Activated T-helper 1 cell treated with anti-CD3 and anti-CD28 coated beads, Interleukin-12 subunit alpha, Interleukin-12 subunit beta, Interleukin-2, Interleukin-4 antibody, amounts not matched to agents 30 ng/mL and 10 ng/mL and 1 ng/mL, durations not matched to agents 14 hours and 24 hours and 36 hours (primary cell): ENCODE measurements around the gene SYPL2. TPM values are rescaled to one million over a fixed set of nuclear protein-coding genes. Genes with fewer than 3 reads are reported as not detected.

Source experiments
- DNase-seq: peaks from one replicate; pipeline ENCODE4 v3.0.0; 2021; ENCODE audit warnings: low spot score
- H3K27ac Mint-ChIP-seq: one replicate; pipeline ENCODE4 v1.8.0; 2021; ENCODE audit warnings: mild to moderate bottlenecking, mixed read lengths
- H3K27me3 Mint-ChIP-seq: one replicate; pipeline ENCODE4 v1.8.0; 2022; ENCODE audit warnings: mild to moderate bottlenecking, moderate library complexity, mixed read lengths; ENCODE audit not compliant: insufficient read depth
- H3K36me3 Mint-ChIP-seq: one replicate; pipeline ENCODE4 v1.8.0; 2021; ENCODE audit warnings: low read depth, mixed read lengths
- H3K4me1 Mint-ChIP-seq: one replicate; pipeline ENCODE4 v1.8.0; 2021; ENCODE audit warnings: low read depth, mixed read lengths
- H3K4me3 Mint-ChIP-seq: one replicate; pipeline ENCODE4 v1.8.0; 2021; ENCODE audit warnings: mild to moderate bottlenecking, moderate library complexity, mixed read lengths
- H3K9me3 Mint-ChIP-seq: one replicate; pipeline ENCODE4 v1.8.0; 2021; ENCODE audit warnings: mixed read lengths
- intact Hi-C: fragments of 100-400 bp; cut with micrococcal nuclease; formaldehyde crosslinking; loops from one replicate; pipeline ENCODE4 v1.15.1; 2024
- total RNA-seq: library from RNA; stranded (reverse); gene quantifications from 2 replicates; pipeline ENCODE4 v1.2.3, GENCODE V29; 2022

Gene SYPL2
- total RNA-seq, 1 donor from 2014 or later: not detected

GRCh38 chr1:109499081-109499480 lies 32.7 kb downstream of the SYPL2 start:
- H3K27me3 Mint-ChIP-seq: no peaks in the 10 kb centered on the region
- H3K27ac Mint-ChIP-seq: no peak overlapping the region
- peaks cover 38% of the 10 kb centered on the region for H3K36me3 Mint-ChIP-seq
- intact Hi-C loops: no loop called here
- H3K4me3 Mint-ChIP-seq: no peak overlapping the region
- no peak for DNase-seq
- no peaks in the 10 kb centered on the region for H3K9me3 Mint-ChIP-seq
- H3K4me1 Mint-ChIP-seq: peaks cover 74% of the 10 kb centered on the region

- H3K27me3 Mint-ChIP-seq: no peaks in the 10 kb centered on the region
- H3K4me1 Mint-ChIP-seq: peaks cover 75% of the 10 kb centered on the region
- H3K27ac Mint-ChIP-seq: no peak overlapping the region
- peaks cover 38% of the 10 kb centered on the region for H3K36me3 Mint-ChIP-seq
- DNase-seq: peak; percentile 32
- no peak overlapping the region for H3K4me3 Mint-ChIP-seq
- intact Hi-C loops: loop anchor here (1.0 kb wide), 1 partner anchor 32 kb away; no protein-coding TSS in a partner anchor
- H3K9me3 Mint-ChIP-seq: no peaks in the 10 kb centered on the region
Observed at GRCh38 chr1:109499661-109500536, 33.6 kb downstream of the SYPL2 start.

- no peaks in the 10 kb centered on the region for H3K27me3 Mint-ChIP-seq
- H3K4me3 Mint-ChIP-seq: no peak overlapping the region
- intact Hi-C loops: loop anchor here (1.0 kb wide), 1 partner anchor 31 kb away; no protein-coding TSS in a partner anchor
- H3K9me3 Mint-ChIP-seq: no peaks in the 10 kb centered on the region
- H3K4me1 Mint-ChIP-seq: peaks cover 72% of the 10 kb centered on the region
- DNase-seq: no peak
- H3K27ac Mint-ChIP-seq: no peak overlapping the region
- peaks cover 34% of the 10 kb centered on the region for H3K36me3 Mint-ChIP-seq
Observed at GRCh38 chr1:109500941-109501381, 34.6 kb downstream of the SYPL2 start.

GRCh38 chr1:109501644-109502363 lies 35.5 kb downstream of the SYPL2 start:
- Mint-ChIP-seq H3K4me1 (peaks cover 64% of the 10 kb centered on the region), H3K4me3 (peak overlapping the region; percentile 60), H3K27me3 (no peaks in the 10 kb centered on the region), H3K36me3 (peaks cover 26% of the 10 kb centered on the region), H3K27ac (peak overlapping the region; percentile 87), H3K9me3 (no peaks in the 10 kb centered on the region)
- intact Hi-C loops: loop anchor here (1.0 kb wide), 1 partner anchor 8 kb away; the partner anchor contains the start of gene CYB561D1
- DNase-seq: no peak

GRCh38 chr1:109502364-109502851 lies 36.1 kb downstream of the SYPL2 start:
- intact Hi-C loops: loop anchor here (1.0 kb wide), 1 partner anchor 8 kb away; the partner anchor contains the start of gene CYB561D1
- Mint-ChIP-seq H3K27me3 (peaks cover 3% of the 10 kb centered on the region), H3K4me1 (peaks cover 63% of the 10 kb centered on the region), H3K9me3 (no peaks in the 10 kb centered on the region), H3K27ac (peak overlapping the region; percentile 87), H3K36me3 (peaks cover 30% of the 10 kb centered on the region), H3K4me3 (peak overlapping the region; percentile 60)
- DNase-seq: peak; percentile 44

- Mint-ChIP-seq H3K36me3 (peaks cover 25% of the 10 kb centered on the region), H3K4me3 (no peak overlapping the region), H3K4me1 (peaks cover 56% of the 10 kb centered on the region), H3K9me3 (no peaks in the 10 kb centered on the region), H3K27me3 (peaks cover 16% of the 10 kb centered on the region), H3K27ac (no peak overlapping the region)
- intact Hi-C loops: no loop called here
- DNase-seq: no peak
Observed at GRCh38 chr1:109503935-109504334, 37.6 kb downstream of the SYPL2 start.

GRCh38 chr1:109504974-109505373 lies 38.6 kb downstream of the SYPL2 start:
- Mint-ChIP-seq H3K36me3 (peaks cover 23% of the 10 kb centered on the region), H3K4me3 (no peak overlapping the region), H3K9me3 (no peaks in the 10 kb centered on the region), H3K27ac (no peak overlapping the region), H3K4me1 (peaks cover 56% of the 10 kb centered on the region), H3K27me3 (peaks cover 22% of the 10 kb centered on the region)
- DNase-seq: no peak
- intact Hi-C loops: no loop called here

- intact Hi-C loops: no loop called here
- Mint-ChIP-seq H3K4me3 (peak overlapping the region; percentile 75), H3K27me3 (peaks cover 45% of the 10 kb centered on the region), H3K9me3 (no peaks in the 10 kb centered on the region), H3K27ac (no peak overlapping the region), H3K4me1 (peaks cover 29% of the 10 kb centered on the region), H3K36me3 (peaks cover 12% of the 10 kb centered on the region)
- DNase-seq: no peak
Observed at GRCh38 chr1:109508001-109508872, 41.9 kb downstream of the SYPL2 start.

- no peaks in the 10 kb centered on the region for H3K9me3 Mint-ChIP-seq
- no peak overlapping the region for H3K27ac Mint-ChIP-seq
- peaks cover 27% of the 10 kb centered on the region for H3K4me1 Mint-ChIP-seq
- peaks cover 51% of the 10 kb centered on the region for H3K27me3 Mint-ChIP-seq
- H3K36me3 Mint-ChIP-seq: peaks cover 12% of the 10 kb centered on the region
- peak overlapping the region; percentile 75 for H3K4me3 Mint-ChIP-seq
- intact Hi-C loops: loop anchor here (1.0 kb wide), 2 partner anchors 15 to 23 kb away; partner anchors contain the start of gene CYB561D1
- no peak for DNase-seq
Observed at GRCh38 chr1:109508873-109509175, 42.5 kb downstream of the SYPL2 start.

GRCh38 chr1:109509176-109510134 lies 43.1 kb downstream of the SYPL2 start, which contains the start of gene AMIGO1:
Gene AMIGO1, minus strand, starts transcription at chr1:109509727. Its CDS starts 815 bp downstream, at chr1:109508912.
- intact Hi-C loops: loop anchor here (1.0 kb wide), 2 partner anchors 15 to 23 kb away; partner anchors contain the start of gene CYB561D1
- Mint-ChIP-seq H3K4me3 (peak within 1 kb of the TSS; percentile 87), H3K4me1 (peaks cover 23% of the 10 kb centered on the region), H3K27me3 (peaks cover 51% of the 10 kb centered on the region), H3K36me3 (peaks cover 12% of the 10 kb centered on the region), H3K27ac (peak within 1 kb of the TSS; percentile 49), H3K9me3 (no peaks in the 10 kb centered on the region)
- DNase-seq: peak; percentile 25

- Mint-ChIP-seq H3K36me3 (no peaks in the 10 kb centered on the region), H3K27ac (no peak overlapping the region), H3K4me3 (no peak overlapping the region), H3K9me3 (no peaks in the 10 kb centered on the region), H3K27me3 (peaks cover 45% of the 10 kb centered on the region), H3K4me1 (peaks cover 11% of the 10 kb centered on the region)
- DNase-seq: no peak
- intact Hi-C loops: no loop called here
Observed at GRCh38 chr1:109513110-109513710, 46.9 kb downstream of the SYPL2 start.
